Ascending aorta (tissue), 2 donors: ENCODE results near the gene PUM1. TPM values are rescaled to one million over a fixed set of nuclear protein-coding genes. Genes with fewer than 3 reads are reported as not detected.

Source experiments
- DNase-seq, 2 donors: peaks; one replicate each; pipeline ENCODE4 v3.0.0-alpha.2; 2019; ENCODE audit warnings: low spot score in 2 of 2
- H3K27ac ChIP-seq, 2 donors: fragments of 200-600 bp; sonication (generic); one replicate each; pipeline ENCODE4 v1.5.1; 2016 to 2017; ENCODE audit warnings: mild to moderate bottlenecking in 1 of 2
- H3K27me3 ChIP-seq: fragments of 200-600 bp; sonication (generic); one replicate; pipeline ENCODE4 v1.5.1; 2017
- H3K36me3 ChIP-seq, 2 donors: fragments of 200-600 bp; sonication (generic); one replicate each; pipeline ENCODE4 v1.5.1; 2016
- H3K4me1 ChIP-seq, 2 donors: fragments of 200-600 bp; sonication (generic); one replicate each; pipeline ENCODE4 v1.5.1; 2016 to 2017; ENCODE audit warnings: mild to moderate bottlenecking in 1 of 2
- H3K4me3 ChIP-seq, 2 donors: fragments of 200-600 bp; sonication (generic); one replicate each; pipeline ENCODE4 v1.5.1; 2016 to 2017; ENCODE audit warnings: mild to moderate bottlenecking in 1 of 2
- H3K9me3 ChIP-seq, 2 donors: fragments of 200-600 bp; sonication (generic); one replicate each; pipeline ENCODE4 v1.5.1; 2016
- CTCF ChIP-seq, 3 experiments: fragments of 200-600 bp in 2 of 3; fragments of 450-650 bp in 1 of 3; sonication (generic) in 2 of 3; IDR thresholded peaks; one replicate each; pipeline ENCODE4 v1.5.1; 2016 to 2019; ENCODE audit warnings: antibody characterized with exemption in 3 of 3, mild to moderate bottlenecking in 1 of 3, moderate library complexity in 1 of 3
- intact Hi-C: fragments of 100-400 bp; cut with DNase I; formaldehyde crosslinking; loops from one replicate; pipeline ENCODE4 v1.15.1; 2023
- total RNA-seq: library from RNA; depleted of rRNA; stranded (reverse); fragments of >200 nt; gene quantifications from one replicate; pipeline ENCODE4 v1.1.0, GENCODE V29; 2016

Gene PUM1
- total RNA-seq, 1 donor from 2014 or later = 52.3 TPM

- Histone ChIP-seq H3K9me3 (no peaks in the 10 kb centered on the region), H3K27ac (no peak overlapping the region), H3K4me1 (no peaks in the 10 kb centered on the region), H3K27me3 (no peaks in the 10 kb centered on the region), H3K4me3 (no peak overlapping the region), H3K36me3 (no peaks in the 10 kb centered on the region)
- intact Hi-C loops = no loop called here
- no peak for TF ChIP-seq CTCF (IDR thresholded peaks at IDR 0.05)
- no peak for DNase-seq
Observed at GRCh38 chr1:31105646-31106045, 40.1 kb upstream of the PUM1 start.

GRCh38 chr1:31102501-31102950 lies 37.0 kb upstream of the PUM1 start:
- Histone ChIP-seq H3K4me3 (no peak overlapping the region), H3K27ac (no peak overlapping the region), H3K27me3 (no peaks in the 10 kb centered on the region), H3K4me1 (no peaks in the 10 kb centered on the region), H3K36me3 (no peaks in the 10 kb centered on the region), H3K9me3 (no peaks in the 10 kb centered on the region)
- TF ChIP-seq CTCF (IDR thresholded peaks at IDR 0.05) = no peak
- DNase-seq = no peak
- intact Hi-C loops = no loop called here

GRCh38 chr1:31101147-31101502 lies 35.6 kb upstream of the PUM1 start:
- no peaks in the 10 kb centered on the region for H3K4me1 ChIP-seq
- no peak for TF ChIP-seq CTCF (IDR thresholded peaks at IDR 0.05)
- intact Hi-C loops = no loop called here
- H3K9me3 ChIP-seq = no peaks in the 10 kb centered on the region
- no peak overlapping the region for H3K4me3 ChIP-seq
- no peaks in the 10 kb centered on the region for H3K36me3 ChIP-seq
- no peaks in the 10 kb centered on the region for H3K27me3 ChIP-seq
- H3K27ac ChIP-seq = no peak overlapping the region
- DNase-seq = no peak

- no peak for TF ChIP-seq CTCF (IDR thresholded peaks at IDR 0.05)
- H3K27me3 ChIP-seq = no peaks in the 10 kb centered on the region
- no peaks in the 10 kb centered on the region for H3K36me3 ChIP-seq
- no peak for DNase-seq
- no peaks in the 10 kb centered on the region for H3K4me1 ChIP-seq
- no peak overlapping the region for H3K4me3 ChIP-seq
- H3K27ac ChIP-seq = no peak overlapping the region
- no peaks in the 10 kb centered on the region for H3K9me3 ChIP-seq
- intact Hi-C loops = no loop called here
Observed at GRCh38 chr1:31099293-31100032, 33.9 kb upstream of the PUM1 start.

GRCh38 chr1:31095985-31096384 lies 30.5 kb upstream of the PUM1 start:
- H3K4me3 ChIP-seq = no peak overlapping the region
- no peaks in the 10 kb centered on the region for H3K27me3 ChIP-seq
- DNase-seq = no peak
- TF ChIP-seq CTCF (IDR thresholded peaks at IDR 0.05) = no peak
- H3K36me3 ChIP-seq = no peaks in the 10 kb centered on the region
- H3K4me1 ChIP-seq = no peaks in the 10 kb centered on the region
- no peak overlapping the region for H3K27ac ChIP-seq
- intact Hi-C loops = no loop called here
- no peaks in the 10 kb centered on the region for H3K9me3 ChIP-seq
